HUES64 (cell line): ENCODE data around the gene TNIK.

Experiments used
- H3K27ac ChIP-seq: 2 replicates; pipeline ENCODE4 v1.7.0; 2013; ENCODE audit warnings: low read depth, low read length, inconsistent platforms
- H3K27me3 ChIP-seq: 2 replicates; pipeline ENCODE4 v1.6.1; 2013; ENCODE audit warnings: mild to moderate bottlenecking, low read length; ENCODE audit not compliant: insufficient read depth
- H3K36me3 ChIP-seq: 2 replicates; pipeline ENCODE4 v1.6.1; 2013; ENCODE audit warnings: mild to moderate bottlenecking, low read length; ENCODE audit not compliant: insufficient read depth
- H3K4me1 ChIP-seq: 2 replicates; pipeline ENCODE4 v1.6.1; 2013; ENCODE audit warnings: mild to moderate bottlenecking, low read length, moderate library complexity; ENCODE audit not compliant: insufficient read depth
- H3K4me3 ChIP-seq: 2 replicates; pipeline ENCODE4 v1.5.1; 2013; ENCODE audit warnings: mild to moderate bottlenecking, low read length, moderate library complexity
- H3K9ac ChIP-seq: 2 replicates; pipeline ENCODE4 v1.6.1; 2013; ENCODE audit warnings: mild to moderate bottlenecking, low read depth, low read length
- H3K9me3 ChIP-seq: 2 replicates; pipeline ENCODE4 v1.6.1; 2013; ENCODE audit warnings: low read depth, low read length; ENCODE audit not compliant: insufficient read depth
- WGBS: fragments of 150-250, 120-280 bp; methylation state at CpG from one replicate; pipeline ENCODE4 v1.1.7; 2013; ENCODE audit warnings: missing lambda C conversion rate; 5-methylcytosine and 5-hydroxymethylcytosine counted together

The TNIK gene

DNA sequence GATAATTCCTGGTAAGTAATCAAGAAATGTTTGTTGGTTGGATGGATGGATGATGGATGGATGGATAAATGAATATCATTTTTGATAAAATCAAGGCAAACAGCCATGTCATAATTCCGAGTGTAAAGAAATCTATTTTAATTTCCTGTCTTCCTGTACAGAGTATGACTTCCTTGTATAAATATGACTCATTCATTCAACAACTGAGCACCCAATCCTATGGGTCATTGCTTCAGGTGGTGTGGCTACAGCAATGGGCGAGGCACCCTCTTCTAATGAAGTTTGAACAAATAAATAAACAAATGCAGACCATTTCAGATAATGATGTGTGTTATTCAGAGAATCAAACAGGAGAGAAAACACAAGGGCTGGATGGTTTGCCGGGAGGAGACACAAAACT, 198.7 kb downstream of the TNIK start:
- no peaks in the 10 kb centered on the region for H3K9me3 ChIP-seq
- WGBS = 87% methylated on average over 2 of the region's 3 CpGs
- no peaks in the 10 kb centered on the region for H3K27me3 ChIP-seq
- no peaks in the 10 kb centered on the region for H3K36me3 ChIP-seq
- H3K27ac ChIP-seq = no peak overlapping the region
- peaks cover 23% of the 10 kb centered on the region for H3K4me1 ChIP-seq
- no peak overlapping the region for H3K9ac ChIP-seq
- no peak overlapping the region for H3K4me3 ChIP-seq

DNA sequence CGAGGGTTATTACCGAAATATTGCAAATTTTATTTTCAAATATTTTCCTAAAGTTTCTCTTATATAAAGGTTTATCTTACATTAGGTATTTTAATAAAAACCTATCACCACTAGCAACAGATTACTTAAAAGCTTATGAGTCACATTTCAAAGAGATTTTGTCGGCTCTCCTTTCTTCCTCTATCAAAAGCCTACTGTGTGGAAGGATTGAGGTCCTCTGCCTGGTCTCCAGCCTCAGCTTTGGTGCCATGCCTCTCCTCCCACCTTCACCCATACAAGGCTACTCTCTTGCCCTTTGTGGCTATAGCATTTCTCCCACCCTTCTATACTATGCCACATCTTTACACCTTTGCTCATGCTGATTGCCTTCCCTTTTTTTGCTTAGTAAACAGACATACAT, 199.3 kb downstream of the TNIK start:
- 100% methylated on average over 2 of the region's 3 CpGs for whole genome bisulfite sequencing
- Histone ChIP-seq H3K9me3 (no peaks in the 10 kb centered on the region), H3K4me3 (no peak overlapping the region), H3K27me3 (no peaks in the 10 kb centered on the region), H3K36me3 (no peaks in the 10 kb centered on the region), H3K27ac (no peak overlapping the region), H3K9ac (no peak overlapping the region), H3K4me1 (peaks cover 20% of the 10 kb centered on the region)

DNA sequence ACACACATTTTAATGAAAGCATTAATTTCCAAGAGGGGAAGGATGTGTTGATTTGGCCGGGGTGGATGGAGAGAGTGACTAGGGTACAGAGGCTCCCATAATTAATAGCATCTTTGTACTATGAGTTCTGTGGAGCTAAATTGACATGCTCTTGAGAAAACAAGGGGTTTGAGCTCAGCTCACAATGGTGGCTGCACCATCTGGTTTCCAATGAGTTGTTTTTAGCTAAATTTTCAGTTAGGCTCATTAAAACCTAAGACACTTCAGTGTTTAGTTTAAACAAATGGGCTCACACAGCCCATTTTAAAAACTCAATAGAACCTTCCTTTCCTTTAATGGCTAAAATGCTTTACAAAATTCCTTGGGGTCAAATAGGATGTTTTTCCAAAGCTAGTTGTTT, 199.7 kb downstream of the TNIK start:
- no peak overlapping the region for H3K9ac ChIP-seq
- peaks cover 17% of the 10 kb centered on the region for H3K4me1 ChIP-seq
- H3K9me3 ChIP-seq = no peaks in the 10 kb centered on the region
- H3K27me3 ChIP-seq = no peaks in the 10 kb centered on the region
- 91% methylated on average over 1 of the region's 1 CpG for WGBS
- no peak overlapping the region for H3K4me3 ChIP-seq
- H3K27ac ChIP-seq = no peak overlapping the region
- no peaks in the 10 kb centered on the region for H3K36me3 ChIP-seq

DNA sequence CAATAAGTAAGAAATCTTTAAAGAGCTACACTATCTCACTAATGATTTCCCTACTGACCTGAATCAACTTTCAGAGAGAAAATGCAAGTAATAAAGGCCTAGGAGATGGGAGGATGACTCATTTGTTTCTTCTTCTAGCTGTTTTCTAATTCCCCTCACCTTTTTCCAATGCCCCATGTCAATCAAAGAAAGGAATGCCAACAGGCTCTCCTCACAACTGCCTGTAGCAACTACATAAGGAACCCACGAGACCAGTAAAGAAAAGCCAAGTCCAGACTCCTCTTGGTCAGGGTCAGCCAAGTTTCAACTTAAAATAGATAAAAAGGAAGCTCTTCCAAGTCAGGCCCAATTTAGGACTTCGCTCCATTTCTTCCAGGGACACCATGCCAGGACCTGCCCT, 201.9 kb downstream of the TNIK start:
- Histone ChIP-seq H3K9ac (no peak overlapping the region), H3K9me3 (no peaks in the 10 kb centered on the region), H3K4me1 (peaks cover 21% of the 10 kb centered on the region; the same call in 1 of the 2 replicates), H3K4me3 (no peak overlapping the region), H3K27ac (no peak overlapping the region), H3K36me3 (no peaks in the 10 kb centered on the region), H3K27me3 (no peaks in the 10 kb centered on the region)
- 82% methylated on average over 2 of the region's 2 CpGs for WGBS

DNA sequence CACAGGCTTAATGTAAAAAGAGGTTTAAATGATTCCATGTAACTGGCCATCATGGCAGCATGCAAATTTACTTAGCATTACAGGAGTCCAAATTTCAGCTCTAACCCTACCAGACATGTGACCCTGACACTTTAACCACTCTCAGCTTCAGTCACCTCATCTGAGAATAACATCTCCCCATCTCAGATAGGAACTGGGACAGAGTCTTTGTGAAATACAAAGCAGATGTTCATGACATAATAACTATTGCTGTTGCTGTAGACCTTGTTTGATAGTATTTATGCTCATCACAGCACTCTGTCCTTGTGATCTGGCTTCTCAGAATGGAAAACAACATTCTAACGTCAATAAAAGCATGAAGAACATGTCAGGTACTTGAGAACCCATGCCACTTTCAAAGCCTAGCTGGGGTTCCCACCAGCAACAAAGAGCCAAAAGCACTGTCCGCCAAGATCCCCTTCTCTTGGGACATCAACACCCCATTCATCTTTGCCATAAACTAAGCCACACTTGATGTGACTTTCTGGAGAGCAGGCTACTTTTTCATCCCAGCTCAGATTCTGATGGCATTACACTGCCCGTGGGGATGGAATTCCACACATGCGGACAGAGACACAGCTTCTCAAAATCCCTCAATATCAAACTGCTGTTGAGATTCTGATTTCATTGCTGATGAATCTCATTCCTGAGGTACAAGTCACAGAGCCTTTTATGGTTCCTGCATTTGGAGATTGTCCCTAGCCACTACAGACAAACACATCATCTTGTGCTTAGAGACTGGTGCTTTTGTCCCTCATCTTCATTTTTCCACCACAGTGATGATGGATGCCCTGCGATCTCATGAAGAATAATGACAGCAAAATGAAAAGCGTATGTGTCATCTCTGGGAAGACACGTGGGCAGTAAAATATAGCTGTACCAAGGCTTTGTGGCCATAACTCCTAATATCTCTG, 202.7 kb downstream of the TNIK start:
- Histone ChIP-seq H3K4me3 (no peak overlapping the region), H3K27me3 (no peaks in the 10 kb centered on the region), H3K36me3 (no peaks in the 10 kb centered on the region), H3K9ac (no peak overlapping the region), H3K9me3 (no peaks in the 10 kb centered on the region), H3K4me1 (peaks cover 21% of the 10 kb centered on the region; the same call in 1 of the 2 replicates), H3K27ac (no peak overlapping the region)
- 95% methylated on average over 7 of the region's 7 CpGs for WGBS

DNA sequence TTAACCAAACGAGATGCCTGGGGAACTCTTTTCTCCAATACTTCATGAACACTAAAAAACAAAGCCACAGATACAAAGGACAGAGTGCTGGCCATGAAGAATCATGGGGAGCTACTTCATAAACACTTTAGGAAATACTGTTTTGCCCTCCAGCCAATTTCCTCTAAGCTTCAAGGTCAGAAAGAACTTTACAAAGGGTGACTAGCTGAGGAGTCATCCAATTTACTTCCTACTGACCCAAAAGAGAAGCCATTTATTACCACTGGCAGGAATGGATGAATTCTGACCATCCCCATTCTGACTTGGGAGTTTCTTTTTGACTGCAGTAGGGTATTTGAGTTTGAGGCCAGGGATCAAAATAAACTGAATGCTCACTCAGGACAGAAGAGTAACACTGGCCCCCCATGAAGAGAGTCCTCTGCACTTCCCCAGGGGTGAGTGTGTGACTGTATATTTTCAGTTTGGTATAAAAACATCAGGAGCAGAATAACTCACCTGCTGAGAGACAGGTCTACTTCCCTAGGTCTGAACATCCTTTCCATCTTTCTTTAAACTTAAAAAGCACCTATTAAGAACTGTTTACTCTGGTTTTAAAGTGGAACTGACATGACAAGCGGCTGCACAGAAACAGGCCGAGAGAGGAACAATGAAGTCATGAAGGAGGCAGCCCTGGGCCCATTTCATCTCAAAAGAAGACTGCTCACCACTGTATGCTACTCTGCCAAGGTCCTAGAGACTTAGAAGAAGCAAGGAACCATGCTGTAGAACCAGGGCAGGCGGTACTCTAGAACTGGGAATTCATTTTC, 203.6 kb downstream of the TNIK start:
- no peak overlapping the region for H3K27ac ChIP-seq

DNA sequence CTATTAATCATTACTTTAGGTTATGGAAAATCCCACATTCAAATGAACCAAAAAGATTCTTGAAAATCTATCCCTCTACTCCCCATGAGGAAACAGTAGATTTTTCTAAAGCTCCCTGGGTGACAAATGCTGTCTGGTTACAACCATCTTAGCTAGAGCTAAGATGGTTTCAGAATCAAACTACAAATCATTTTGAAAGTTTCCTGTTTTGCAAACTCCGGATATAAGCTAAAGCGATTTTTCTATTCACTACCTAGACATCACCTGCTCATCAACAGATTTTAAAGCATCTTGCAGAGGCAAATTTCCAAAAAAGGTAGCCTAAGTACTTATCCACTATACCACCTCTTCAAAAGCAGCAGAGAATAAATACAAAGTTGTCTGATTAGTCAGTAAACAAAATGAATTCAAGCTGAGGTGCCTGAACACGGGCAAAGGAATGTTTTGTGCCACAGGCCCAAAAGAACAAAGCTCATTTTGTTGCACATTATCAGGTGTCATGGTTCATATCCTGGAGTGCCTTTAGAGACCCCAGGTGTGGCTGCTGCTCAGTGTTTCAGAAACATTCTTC, 204.9 kb downstream of the TNIK start:
- no peaks in the 10 kb centered on the region for H3K27me3 ChIP-seq
- no peak overlapping the region for H3K4me3 ChIP-seq
- 83% methylated on average over 3 of the region's 3 CpGs for WGBS
- H3K36me3 ChIP-seq = no peaks in the 10 kb centered on the region
- no peaks in the 10 kb centered on the region for H3K9me3 ChIP-seq
- no peak overlapping the region for H3K9ac ChIP-seq
- no peak overlapping the region for H3K27ac ChIP-seq
- peaks cover 18% of the 10 kb centered on the region; the same call in 1 of the 2 replicates for H3K4me1 ChIP-seq

More for the DNA sequence above, 203.6 kb downstream of the TNIK start:
- no peak overlapping the region for H3K9ac ChIP-seq
- H3K4me1 ChIP-seq = peaks cover 21% of the 10 kb centered on the region; the same call in 1 of the 2 replicates
- H3K27me3 ChIP-seq = no peaks in the 10 kb centered on the region
- H3K9me3 ChIP-seq = no peaks in the 10 kb centered on the region
- no peak overlapping the region for H3K4me3 ChIP-seq
- no peaks in the 10 kb centered on the region for H3K36me3 ChIP-seq
- 84% methylated on average over 4 of the region's 4 CpGs for WGBS

DNA sequence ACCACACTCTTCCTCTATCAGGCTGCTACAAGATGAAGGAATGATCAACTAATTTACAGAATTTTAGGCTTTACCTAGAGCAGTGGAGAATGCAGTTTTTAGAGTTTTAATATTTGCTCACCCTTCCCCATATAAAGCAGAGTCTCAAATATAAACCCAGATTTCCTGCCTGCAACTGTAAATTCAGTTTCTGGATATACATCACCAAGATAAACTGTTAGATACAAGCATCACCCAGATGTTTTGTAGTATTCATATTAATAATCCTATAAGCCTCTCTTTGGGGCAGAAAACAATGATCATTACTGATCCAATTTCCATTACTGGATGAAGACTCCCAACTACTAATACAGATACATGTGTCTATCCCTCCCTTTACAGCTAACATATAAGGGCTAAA, 205.9 kb downstream of the TNIK start:
- Histone ChIP-seq H3K4me3 (no peak overlapping the region), H3K9me3 (no peaks in the 10 kb centered on the region), H3K4me1 (peaks cover 15% of the 10 kb centered on the region; the same call in 1 of the 2 replicates), H3K36me3 (no peaks in the 10 kb centered on the region), H3K27ac (no peak overlapping the region), H3K9ac (no peak overlapping the region), H3K27me3 (no peaks in the 10 kb centered on the region)

DNA sequence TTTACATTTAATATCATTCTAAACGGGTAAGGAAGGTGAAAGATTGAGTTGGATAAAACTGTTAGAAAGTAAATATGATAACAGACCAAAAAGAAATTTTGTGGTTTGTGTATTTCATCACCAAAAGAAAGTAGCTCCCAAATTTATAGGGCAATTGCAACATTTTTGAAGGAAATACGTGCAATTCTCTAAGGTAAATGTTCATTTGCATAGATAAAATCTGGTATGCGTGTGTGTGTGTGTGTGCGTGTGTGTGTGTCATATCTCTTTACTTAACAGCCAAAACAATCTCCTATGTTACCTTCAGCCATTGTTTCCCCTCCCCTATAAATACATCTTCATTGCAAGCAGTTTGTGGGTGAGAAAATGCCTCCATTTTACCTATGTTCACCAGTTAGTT, 208.4 kb downstream of the TNIK start:
- peaks cover 12% of the 10 kb centered on the region; the same call in 1 of the 2 replicates for H3K4me1 ChIP-seq
- no peak overlapping the region for H3K9ac ChIP-seq
- WGBS = 83% methylated on average over 1 of the region's 4 CpGs
- no peaks in the 10 kb centered on the region for H3K27me3 ChIP-seq
- H3K4me3 ChIP-seq = no peak overlapping the region
- no peak overlapping the region for H3K27ac ChIP-seq
- H3K36me3 ChIP-seq = no peaks in the 10 kb centered on the region
- no peaks in the 10 kb centered on the region for H3K9me3 ChIP-seq

DNA sequence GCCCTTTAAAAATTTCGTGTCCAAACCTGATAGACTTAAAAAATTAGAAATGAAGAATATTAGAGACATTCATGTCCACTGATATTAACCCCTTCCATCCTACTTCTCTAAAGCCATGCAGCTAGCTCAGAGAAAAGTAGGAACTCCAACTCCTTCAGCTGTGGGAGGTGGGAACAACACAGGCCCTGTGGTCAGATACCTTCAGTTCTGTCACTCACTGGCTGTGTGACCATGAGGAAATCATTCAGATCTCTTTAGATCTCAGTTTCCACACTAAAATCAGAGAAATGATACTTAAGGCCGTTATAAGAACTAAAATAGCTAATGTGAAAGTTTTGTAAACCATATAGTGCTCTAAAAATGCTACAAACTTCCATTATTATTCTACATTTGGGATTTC, 209.8 kb downstream of the TNIK start:
- no peaks in the 10 kb centered on the region for H3K27me3 ChIP-seq
- H3K4me1 ChIP-seq = peaks cover 12% of the 10 kb centered on the region
- H3K4me3 ChIP-seq = no peak overlapping the region
- H3K9me3 ChIP-seq = no peaks in the 10 kb centered on the region
- 100% methylated on average over 1 of the region's 2 CpGs for WGBS
- no peaks in the 10 kb centered on the region for H3K36me3 ChIP-seq
- no peak overlapping the region for H3K9ac ChIP-seq
- H3K27ac ChIP-seq = no peak overlapping the region

DNA sequence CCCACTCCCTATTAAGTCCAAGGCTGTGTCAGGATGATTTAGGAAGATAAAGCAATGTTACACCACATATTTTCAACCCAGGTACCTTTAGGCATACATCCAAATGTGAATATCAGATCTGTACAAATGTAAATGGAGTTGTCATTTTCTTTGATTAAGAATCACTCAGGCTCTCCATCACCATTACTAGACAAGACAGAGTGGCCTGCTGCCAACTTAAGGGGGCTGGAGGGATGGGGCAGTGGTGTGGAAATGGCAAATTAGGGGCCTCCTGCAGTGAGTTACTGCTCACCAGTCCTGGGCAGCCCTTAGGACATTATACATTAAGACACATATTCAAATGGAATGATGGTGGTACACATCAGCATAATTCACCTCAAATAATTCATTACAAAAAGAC, 211.0 kb downstream of the TNIK start:
- H3K9me3 ChIP-seq = no peaks in the 10 kb centered on the region
- H3K4me3 ChIP-seq = no peak overlapping the region
- H3K9ac ChIP-seq = no peak overlapping the region
- H3K4me1 ChIP-seq = peaks cover 10% of the 10 kb centered on the region; the same call in 1 of the 2 replicates
- H3K27ac ChIP-seq = no peak overlapping the region
- H3K27me3 ChIP-seq = no peaks in the 10 kb centered on the region
- H3K36me3 ChIP-seq = no peaks in the 10 kb centered on the region
